Stomach (tissue), 9 donors: ENCODE data around the gene EPHB1. TPM values are rescaled to one million over a fixed set of nuclear protein-coding genes. Genes with fewer than 3 reads are reported as not detected.

Source experiments
- DNase-seq, 2 donors: peaks; one replicate each; pipeline versions ENCODE4 v3.0.0 to v3.0.0-alpha.2; 2013 to 2019
- H3K27ac ChIP-seq, 5 donors: fragments of 200-600 bp in 4 of 5; sonication (generic) in 4 of 5; one replicate each; pipeline ENCODE4 v1.5.1; 2013 to 2019; ENCODE audit warnings: mild to moderate bottlenecking in 1 of 5, moderate library complexity in 1 of 5
- H3K27me3 ChIP-seq, 3 donors: fragments of 200-600 bp; sonication (generic); one replicate each; pipeline ENCODE4 v1.5.1; 2017 to 2019; ENCODE audit warnings: mixed run types in 1 of 3
- H3K36me3 ChIP-seq, 4 donors: fragments of 200-600 bp; sonication (generic); 1 replicate in 3 of 4; 2 replicates in 1 of 4; pipeline ENCODE4 v1.5.1; 2016 to 2019
- H3K4me1 ChIP-seq, 4 donors: fragments of 200-600 bp; sonication (generic); one replicate each; pipeline ENCODE4 v1.5.1; 2016 to 2019
- H3K4me3 ChIP-seq, 4 donors: fragments of 200-600 bp; sonication (generic) in 3 of 4; one replicate each; pipeline ENCODE4 v1.5.1; 2016 to 2019; ENCODE audit warnings: mild to moderate bottlenecking in 1 of 4
- H3K9me3 ChIP-seq, 4 donors: fragments of 200-600 bp; sonication (generic); one replicate each; pipeline ENCODE4 v1.5.1; 2016 to 2019
- CTCF ChIP-seq, 7 experiments: fragments of 450-650 bp in 4 of 7; fragments of 200-600 bp in 3 of 7; sonication (generic) in 3 of 7; IDR thresholded peaks; one replicate each; pipeline ENCODE4 v1.5.1; 2016 to 2019; ENCODE audit warnings: antibody characterized with exemption in 7 of 7, control low read depth in 2 of 7, mild to moderate bottlenecking in 1 of 7
- EP300 ChIP-seq: sonication (generic); formaldehyde crosslinking; IDR thresholded peaks from one replicate; pipeline ENCODE4 v1.6.1; 2017; ENCODE audit warnings: antibody characterized with exemption
- POLR2A ChIP-seq, 4 donors: fragments of 450-650 bp; IDR thresholded peaks; one replicate each; pipeline ENCODE4 v1.6.1; 2016; ENCODE audit warnings: antibody characterized with exemption in 4 of 4, control low read depth in 2 of 4, mild to moderate bottlenecking in 1 of 4, moderate library complexity in 1 of 4
- POLR2AphosphoS5 ChIP-seq, 3 donors: sonication (generic); formaldehyde crosslinking; IDR thresholded peaks; one replicate each; pipeline ENCODE4 v1.6.1; 2016; ENCODE audit warnings: antibody characterized with exemption in 3 of 3
- WGBS, 5 donors: extraction: QIAGEN DNeasy Blood & Tissue Kit in 3 of 5; methylation state at CpG; one replicate each; pipeline versions ENCODE4 v1.1.5 to v1.1.7; 2013 to 2018; 5-methylcytosine and 5-hydroxymethylcytosine counted together
- intact Hi-C: fragments of 100-400 bp; cut with DNase I; formaldehyde crosslinking; loops from one replicate; pipeline ENCODE4 v1.15.1; 2023; ENCODE audit warnings: low total_unique reads
- polyA plus RNA-seq, 3 donors: library from polyadenylated mRNA; stranded (reverse); fragments of 200-250 nt; gene quantifications; one replicate each; pipeline ENCODE4 v1.2.3, GENCODE V29; 2013
- total RNA-seq, 5 donors: library from RNA; depleted of rRNA; stranded (reverse); fragments of >200 nt; gene quantifications; one replicate each; pipeline versions ENCODE4 v1.1.0 to v1.2.3, GENCODE V29; 2014 to 2016
- donor health status: healthy with polysubstance abuse.
- donor health status: Bipolar disorder and iron deficiency.
- donor health status: healthy.

Gene EPHB1
- total and polyA plus RNA-seq, 8 donors = 0.13 to 2.3 (median 1.0) TPM; not detected in 4

- no peak for DNase-seq
- Histone ChIP-seq H3K27ac (no peak overlapping the region), H3K4me3 (no peak overlapping the region), H3K36me3 (no peaks in the 10 kb centered on the region), H3K27me3 (no peaks in the 10 kb centered on the region), H3K9me3 (no peaks in the 10 kb centered on the region), H3K4me1 (no peaks in the 10 kb centered on the region)
- intact Hi-C loops = no loop called here
- WGBS, 5 donors = 51 to 59% (median 59%) methylated on average over 2 of the region's 2 CpGs
- TF ChIP-seq EP300 (no peak), CTCF (IDR thresholded peaks at IDR 0.05) (no peak), POLR2A (IDR thresholded peaks at IDR 0.05) (no peak), POLR2AphosphoS5 (IDR thresholded peaks at IDR 0.05) (no peak)
Measured at GRCh38 chr3:135100366-135100765, 305.3 kb downstream of the EPHB1 start.

GRCh38 chr3:135103917-135104316, 308.9 kb downstream of the EPHB1 start:
- peak in 1 of 2 donors; percentile 16 for DNase-seq
- WGBS, 5 donors = 53 to 66% (median 60%) methylated on average over 3 of the region's 3 CpGs
- H3K27ac ChIP-seq = no peak overlapping the region

GRCh38 chr3:135106445-135106844, 311.4 kb downstream of the EPHB1 start:
- TF ChIP-seq EP300 = no peak
- TF ChIP-seq CTCF (IDR thresholded peaks at IDR 0.05) = no peak
- TF ChIP-seq POLR2AphosphoS5 (IDR thresholded peaks at IDR 0.05) = no peak
- no peak for TF ChIP-seq POLR2A (IDR thresholded peaks at IDR 0.05)
- H3K4me1 ChIP-seq = peaks cover 0 to 8% (median 3%) of the 10 kb centered on the region in 4 donors
- WGBS, 5 donors = 14 to 58% (median 33%) methylated on average over 8 of the region's 8 CpGs
- H3K36me3 ChIP-seq = no peaks in the 10 kb centered on the region
- peak; percentile 60 to 88 for DNase-seq
- no peak overlapping the region for H3K4me3 ChIP-seq
- H3K9me3 ChIP-seq = no peaks in the 10 kb centered on the region
- intact Hi-C loops = no loop called here
- H3K27ac ChIP-seq = no peak overlapping the region
- H3K27me3 ChIP-seq = no peaks in the 10 kb centered on the region

More at GRCh38 chr3:135103917-135104316, 308.9 kb downstream of the EPHB1 start:
- Histone ChIP-seq H3K4me1 (peaks cover 0 to 8% (median 3%) of the 10 kb centered on the region in 4 donors), H3K4me3 (no peak overlapping the region), H3K27me3 (no peaks in the 10 kb centered on the region), H3K36me3 (no peaks in the 10 kb centered on the region), H3K9me3 (no peaks in the 10 kb centered on the region)
- intact Hi-C loops = no loop called here
- no peak for TF ChIP-seq POLR2AphosphoS5 (IDR thresholded peaks at IDR 0.05)
- TF ChIP-seq EP300 = no peak
- TF ChIP-seq CTCF (IDR thresholded peaks at IDR 0.05) = no peak
- no peak for TF ChIP-seq POLR2A (IDR thresholded peaks at IDR 0.05)

- H3K36me3 ChIP-seq = no peaks in the 10 kb centered on the region
- TF ChIP-seq CTCF (IDR thresholded peaks at IDR 0.05) (no peak), POLR2A (IDR thresholded peaks at IDR 0.05) (no peak), POLR2AphosphoS5 (IDR thresholded peaks at IDR 0.05) (no peak), EP300 (no peak)
- H3K27me3 ChIP-seq = no peaks in the 10 kb centered on the region
- H3K9me3 ChIP-seq = no peaks in the 10 kb centered on the region
- no peak overlapping the region for H3K4me3 ChIP-seq
- no peak overlapping the region for H3K27ac ChIP-seq
- WGBS, 5 donors = 74 to 90% (median 89%) methylated on average over 2 of the region's 2 CpGs
- no peak for DNase-seq
- H3K4me1 ChIP-seq = peaks cover 0 to 8% (median 3%) of the 10 kb centered on the region in 4 donors
- intact Hi-C loops = no loop called here
Measured at GRCh38 chr3:135107043-135107442, 312.0 kb downstream of the EPHB1 start.
